H1 (cell line): Measurements from ENCODE around the gene PKP1. TPM values are rescaled to one million over a fixed set of nuclear protein-coding genes. Genes with fewer than 3 reads are reported as not detected.

Experiments
- ATF3 ChIP-seq: IDR thresholded peaks from 2 replicates; pipeline ENCODE4 v1.6.1; 2011; ENCODE audit warnings: low read depth, mild to moderate bottlenecking, low read length; ENCODE audit not compliant: insufficient read depth
- CHD7 ChIP-seq: fragments of 300-600 bp; sonication (generic); IDR thresholded peaks from 2 replicates; pipeline ENCODE4 v1.7.1; 2012; ENCODE audit warnings: low read length, moderate library complexity, mild to moderate bottlenecking, inconsistent platforms; ENCODE audit not compliant: insufficient replicate concordance
- CREB1 ChIP-seq: IDR thresholded peaks from 2 replicates; pipeline ENCODE4 v1.6.1; 2012; ENCODE audit warnings: inconsistent platforms
- JUND ChIP-seq: IDR thresholded peaks from 2 replicates; pipeline ENCODE4 v1.6.1; 2011; ENCODE audit warnings: mild to moderate bottlenecking, improper control_type of control experiment, low read length
- TAF1 ChIP-seq: IDR thresholded peaks from 2 replicates; pipeline ENCODE4 v1.6.1; 2011; ENCODE audit warnings: mild to moderate bottlenecking, low read depth, low read length
- polyA plus RNA-seq, 7 experiments: library from polyadenylated mRNA; depleted of rRNA in 3 of 7; stranded (reverse) in 5 of 7; unstranded in 2 of 7; fragments of >200 nt in 5 of 7; fragments of 200-250 nt in 2 of 7; gene quantifications; 1 replicate in 5 of 7; 2 replicates in 1 of 7; 4 replicates in 1 of 7; pipeline versions ENCODE4 v1.2.1 to v1.2.3, GENCODE V29; 2011 to 2013; ENCODE audit warnings: missing spikeins in 2 of 7, mixed read lengths in 2 of 7
- total RNA-seq: library from RNA; stranded (reverse); fragmentation: NEBNext Ultra II Directional; extraction: Animal tissue kit (Norgen Biotek cat#: 25700); gene quantifications from 2 replicates; pipeline ENCODE4 v1.2.1, GENCODE V29; 2021

PKP1 gene
- total and polyA plus RNA-seq, 2 of the 8 experiments (the other 6 are each of a cell fraction or from before 2014, with no cell fraction given) = 0.21 to 0.95 TPM

- no peak for TF ChIP-seq CHD7
- TF ChIP-seq TAF1 = no peak
- TF ChIP-seq JUND = no peak
- TF ChIP-seq ATF3 = no peak
- no peak for TF ChIP-seq CREB1
Measured at GRCh38 chr1:201350361-201350725, 67.0 kb downstream of the PKP1 start (continued).
